A673 (cell line): ENCODE data around the gene TNRC6A.

Source experiments
- EZH2 ChIP-seq: fragments of 200-600 bp; sonication (generic); IDR thresholded peaks from 2 replicates; pipeline ENCODE4 v1.6.1; 2017; ENCODE audit warnings: borderline replicate concordance, low read depth, mild to moderate bottlenecking, mixed read lengths, antibody characterized with exemption, low read length; ENCODE audit not compliant: poor library complexity, severe bottlenecking
- TF ChIP-seq, protein P1 (sequence below): fragments of 300-800, 200-600 bp; sonication (generic); conservative IDR thresholded peaks from 2 replicates; pipeline ENCODE4 v1.5.1; 2017; ENCODE audit warnings: low read depth, mild to moderate bottlenecking, antibody characterized with exemption, low read length, moderate library complexity, mixed read lengths

DNA sequence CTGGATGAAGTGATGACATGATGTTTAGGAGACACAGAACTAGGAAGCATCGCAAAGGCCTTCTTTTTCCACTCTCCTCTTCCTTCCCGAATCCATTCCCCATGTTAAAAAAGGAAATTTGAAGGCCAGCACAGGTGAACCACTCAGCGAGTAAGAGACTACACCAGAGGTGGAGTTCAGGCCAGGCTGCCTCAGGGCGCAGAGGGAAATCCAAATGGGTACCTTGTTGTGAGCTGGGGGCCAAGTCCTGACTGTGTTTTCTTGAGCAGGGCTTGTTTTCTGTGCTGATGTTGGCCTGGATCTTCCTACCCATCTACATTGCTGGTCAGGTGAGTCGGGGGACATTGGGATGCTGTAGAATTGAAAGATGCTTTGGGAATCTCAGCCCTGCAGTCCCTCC lies 142.4 kb downstream of the TNRC6A start:
- TF ChIP-seq, protein P1, sequence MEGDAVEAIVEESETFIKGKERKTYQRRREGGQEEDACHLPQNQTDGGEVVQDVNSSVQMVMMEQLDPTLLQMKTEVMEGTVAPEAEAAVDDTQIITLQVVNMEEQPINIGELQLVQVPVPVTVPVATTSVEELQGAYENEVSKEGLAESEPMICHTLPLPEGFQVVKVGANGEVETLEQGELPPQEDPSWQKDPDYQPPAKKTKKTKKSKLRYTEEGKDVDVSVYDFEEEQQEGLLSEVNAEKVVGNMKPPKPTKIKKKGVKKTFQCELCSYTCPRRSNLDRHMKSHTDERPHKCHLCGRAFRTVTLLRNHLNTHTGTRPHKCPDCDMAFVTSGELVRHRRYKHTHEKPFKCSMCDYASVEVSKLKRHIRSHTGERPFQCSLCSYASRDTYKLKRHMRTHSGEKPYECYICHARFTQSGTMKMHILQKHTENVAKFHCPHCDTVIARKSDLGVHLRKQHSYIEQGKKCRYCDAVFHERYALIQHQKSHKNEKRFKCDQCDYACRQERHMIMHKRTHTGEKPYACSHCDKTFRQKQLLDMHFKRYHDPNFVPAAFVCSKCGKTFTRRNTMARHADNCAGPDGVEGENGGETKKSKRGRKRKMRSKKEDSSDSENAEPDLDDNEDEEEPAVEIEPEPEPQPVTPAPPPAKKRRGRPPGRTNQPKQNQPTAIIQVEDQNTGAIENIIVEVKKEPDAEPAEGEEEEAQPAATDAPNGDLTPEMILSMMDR: no peak
- TF ChIP-seq EZH2: no peak
